Bronchial epithelial cell (primary cell): ENCODE data around the gene MEOX1. TPM values are rescaled to one million over a fixed set of nuclear protein-coding genes. Genes with fewer than 3 reads are reported as not detected.
"Not testable (repeated sequence)": the region's sequence is repeated elsewhere in the genome, so short reads cannot be mapped to it uniquely, and the experiment has no call there.

Experiments
- DNase-seq: peaks from one replicate; pipeline ENCODE4 v3.0.0-alpha.2; 2010; ENCODE audit warnings: low read depth
- FAIRE-seq: peaks from 2 replicates; lab custom pipeline; 2011; peaks lifted over from hg19 to GRCh38; lab: Jason Lieb, UNC
- H3K27me3 ChIP-seq: 2 replicates; pipeline ENCODE4 v1.5.1; 2011; ENCODE audit warnings: low read length; ENCODE audit not compliant: control insufficient read depth, insufficient read depth
- H3K36me3 ChIP-seq: 2 replicates; pipeline ENCODE4 v1.5.1; 2011; ENCODE audit warnings: low read length; ENCODE audit not compliant: control insufficient read depth, insufficient read depth
- H3K4me3 ChIP-seq: 2 replicates; pipeline ENCODE4 v1.5.1; 2011; ENCODE audit warnings: mild to moderate bottlenecking, low read depth, low read length, control low read depth
- CTCF ChIP-seq: IDR thresholded peaks from 2 replicates; pipeline ENCODE4 v1.5.1; 2011; ENCODE audit warnings: mild to moderate bottlenecking, moderate library complexity, low read length, control low read depth, inconsistent platforms; ENCODE audit not compliant: insufficient read depth, severe bottlenecking
- total RNA-seq: library from RNA; depleted of rRNA; stranded (reverse); fragments of >200 nt; gene quantifications from 2 replicates; pipeline ENCODE4 v1.2.1, GENCODE V29; 2014

The MEOX1 gene
- total RNA-seq, 1 donor from 2014 or later, result not detected

- H3K36me3 ChIP-seq, result no peaks in the 10 kb centered on the region
- no peak for FAIRE-seq
- no peak for TF ChIP-seq CTCF
- no peaks in the 10 kb centered on the region for H3K27me3 ChIP-seq
- no peak overlapping the region for H3K4me3 ChIP-seq
- DNase-seq, result no peak
These were observed 27.4 kb upstream of the MEOX1 start for GRCh38 chr17:43689131-43689530.

- not testable (repeated sequence) for FAIRE-seq, H3K36me3 ChIP-seq, H3K4me3 ChIP-seq, DNase-seq, H3K27me3 ChIP-seq
These were observed 25.2 kb upstream of the MEOX1 start for GRCh38 chr17:43686957-43687356.

- TF ChIP-seq CTCF, result no peak
- DNase-seq (no peak), FAIRE-seq (no peak)
- Histone ChIP-seq H3K4me3 (no peak overlapping the region), H3K36me3 (no peaks in the 10 kb centered on the region), H3K27me3 (no peaks in the 10 kb centered on the region)
These were observed 22.4 kb upstream of the MEOX1 start for GRCh38 chr17:43683928-43684653.

- Histone ChIP-seq H3K4me3 (no peak overlapping the region), H3K36me3 (no peaks in the 10 kb centered on the region), H3K27me3 (no peaks in the 10 kb centered on the region)
- no peak for DNase-seq
- peak; percentile 75 for FAIRE-seq
- no peak for TF ChIP-seq CTCF
These were observed 18.7 kb upstream of the MEOX1 start for GRCh38 chr17:43680461-43680860.

- Histone ChIP-seq H3K27me3 (no peaks in the 10 kb centered on the region), H3K36me3 (no peaks in the 10 kb centered on the region), H3K4me3 (no peak overlapping the region)
- no peak for FAIRE-seq
- no peak for TF ChIP-seq CTCF
- no peak for DNase-seq
These were observed 18.2 kb upstream of the MEOX1 start for GRCh38 chr17:43679911-43680310.

GRCh38 chr17:43679401-43679800 is 17.7 kb upstream of the MEOX1 start:
- DNase-seq, result no peak
- Histone ChIP-seq H3K4me3 (no peak overlapping the region), H3K27me3 (no peaks in the 10 kb centered on the region), H3K36me3 (no peaks in the 10 kb centered on the region)
- no peak for TF ChIP-seq CTCF
- FAIRE-seq, result peak; percentile 89
